K562 (cell line): ENCODE measurements around the gene NRP1. TPM values are rescaled to one million over a fixed set of nuclear protein-coding genes. Genes with fewer than 3 reads are reported as not detected.

Experiments used
- ATAC-seq: fragments of 200-7000 bp; cut with Tn5 transposase; 3 replicates; pipeline ENCODE4 v1.9.1; 2020; ENCODE audit warnings: moderate library complexity
- BruUV-seq: library from RNA; stranded (reverse); fragments of 400-500 nt; replicated peaks from 2 replicates; lab custom pipeline; 2021; lab: Mats Ljungman, UMichigan
- CTCF ChIA-PET: fragments of 300-600 bp; formaldehyde crosslinking; extraction: SDS; loops from one replicate; lab custom pipeline; 2021; ENCODE audit warnings: low intra/inter-chr PET ratio; lab: Yijun Ruan, JAX
- POLR2A ChIA-PET: fragments of 300-600, 350-650 bp; sonication (Branson Sonifier 250); formaldehyde crosslinking; extraction: SDS; loops from one replicate; lab custom pipeline; 2021; ENCODE audit warnings: antibody characterized with exemption, inconsistent platforms; lab: Yijun Ruan, JAX
- DNase-seq, 4 experiments: peaks; one replicate each; pipeline versions ENCODE4 v3.0.0 to v3.0.0-alpha.2; 2011 to 2018; ENCODE audit warnings: low spot score in 3 of 4, mixed read lengths in 3 of 4; ENCODE audit errors: extremely low read depth in 1 of 4
- FAIRE-seq: peaks from 2 replicates; lab custom pipeline; 2011; peaks lifted over from hg19 to GRCh38; lab: Jason Lieb, UNC
- H2AFZ ChIP-seq: 2 replicates; pipeline ENCODE4 v1.6.0; 2011; ENCODE audit warnings: low read depth, low read length, control low read depth, inconsistent platforms
- H3K27ac ChIP-seq: fragments of 200-600 bp; 3 replicates; pipeline ENCODE4 v1.8.0; 2011; ENCODE audit warnings: low read depth, mild to moderate bottlenecking, control low read depth, inconsistent platforms, low read length, moderate library complexity, mixed read lengths; ENCODE audit errors: extremely low read depth
- H3K27me3 ChIP-seq, 2 experiments: fragments of 300-600 bp in 1 of 2; 2 replicates in 1 of 2; 3 replicates in 1 of 2; pipeline versions ENCODE4 v1.6.0 to v1.8.0; 2011; ENCODE audit warnings: inconsistent platforms in 2 of 2, low read length in 2 of 2, mild to moderate bottlenecking in 1 of 2, mixed read lengths in 1 of 2, moderate library complexity in 1 of 2; ENCODE audit not compliant: control insufficient read depth in 2 of 2, insufficient read depth in 2 of 2
- H3K36me3 ChIP-seq: fragments of 300-600 bp; 3 replicates; pipeline ENCODE4 v1.8.0; 2011; ENCODE audit warnings: mild to moderate bottlenecking, low read length, inconsistent platforms; ENCODE audit not compliant: control insufficient read depth, insufficient read depth
- H3K4me1 ChIP-seq, 2 experiments: fragments of 200-600 bp in 1 of 2; replicated peaks in 1 of 2; 2 replicates in 1 of 2; 3 replicates in 1 of 2; pipeline versions ENCODE4 v1.5.1 to v1.8.0; 2011; ENCODE audit warnings: inconsistent platforms in 2 of 2, low read length in 2 of 2, mild to moderate bottlenecking in 1 of 2, mixed read lengths in 1 of 2, moderate library complexity in 1 of 2; ENCODE audit not compliant: control insufficient read depth in 2 of 2, insufficient read depth in 2 of 2
- H3K4me2 ChIP-seq: 2 replicates; pipeline ENCODE4 v1.6.1; 2011; ENCODE audit warnings: low read length, control low read depth, inconsistent platforms, mixed read lengths; ENCODE audit not compliant: insufficient read depth
- H3K4me3 ChIP-seq: fragments of 200-600 bp; sonication (generic), shearing (Covaris generic); 2 replicates; pipeline ENCODE4 v1.5.1; 2016; ENCODE audit warnings: control low read depth, inconsistent platforms
- H3K79me2 ChIP-seq: fragments of 200-600 bp; 3 replicates; pipeline ENCODE4 v1.8.0; 2011; ENCODE audit warnings: low read length, inconsistent platforms; ENCODE audit not compliant: control insufficient read depth, insufficient read depth
- H3K9ac ChIP-seq, 2 experiments: 2 replicates each; pipeline versions ENCODE4 v1.6.0 to v1.6.1; 2011; ENCODE audit warnings: low read depth in 2 of 2, low read length in 2 of 2, control low read depth in 1 of 2, inconsistent platforms in 1 of 2, mild to moderate bottlenecking in 1 of 2, mixed read lengths in 1 of 2; ENCODE audit not compliant: insufficient read depth in 1 of 2
- H3K9me1 ChIP-seq: one replicate; pipeline ENCODE4 v1.6.0; 2011; ENCODE audit warnings: inconsistent platforms, mild to moderate bottlenecking, low read length, moderate library complexity; ENCODE audit not compliant: control insufficient read depth, insufficient read depth
- H3K9me3 ChIP-seq: replicated peaks from 2 replicates; pipeline ENCODE4 v1.5.1; 2011; ENCODE audit warnings: low read depth, low read length, inconsistent platforms; ENCODE audit not compliant: control insufficient read depth, insufficient read depth
- H4K20me1 ChIP-seq: replicated peaks from 2 replicates; pipeline ENCODE4 v1.6.1; 2011; ENCODE audit warnings: low read length, inconsistent platforms, mixed read lengths; ENCODE audit not compliant: control insufficient read depth, insufficient read depth
- ATF4 ChIP-seq: fragments of 450-650 bp; formaldehyde crosslinking; IDR thresholded peaks from 2 replicates; pipeline ENCODE4 v1.4.0; 2022; ENCODE audit warnings: mild to moderate bottlenecking, moderate library complexity
- C11orf30 ChIP-seq: fragments of 450-650 bp; IDR thresholded peaks from 2 replicates; pipeline ENCODE4 v1.6.1; 2016; ENCODE audit warnings: low read depth, mild to moderate bottlenecking
- CBX1 ChIP-seq: sonication (generic); IDR thresholded peaks from 2 replicates; pipeline ENCODE4 v1.6.1; 2016; ENCODE audit warnings: antibody characterized with exemption, low read depth, mild to moderate bottlenecking
- CHD4 ChIP-seq: fragments of 200-600 bp; sonication (generic); IDR thresholded peaks from 3 replicates; pipeline ENCODE4 v1.6.1; 2012; ENCODE audit warnings: low read depth, mild to moderate bottlenecking, mixed read lengths, low read length, inconsistent platforms; ENCODE audit not compliant: insufficient read depth, insufficient replicate concordance, poor library complexity, severe bottlenecking
- E2F1 ChIP-seq: sonication (generic); formaldehyde crosslinking; IDR thresholded peaks from 2 replicates; pipeline ENCODE4 v1.8.1; 2023; ENCODE audit warnings: mild to moderate bottlenecking, missing genetic modification reagents, moderate library complexity
- KDM5B ChIP-seq: fragments of 200-600 bp; sonication (generic); IDR thresholded peaks from 2 replicates; pipeline ENCODE4 v1.6.1; 2012; ENCODE audit warnings: low read depth, mild to moderate bottlenecking, moderate library complexity, low read length, control low read depth, inconsistent platforms; ENCODE audit not compliant: insufficient replicate concordance
- MLX ChIP-seq, 2 experiments: fragments of 450-650 bp in 1 of 2; sonication (generic) in 1 of 2; formaldehyde crosslinking; conservative IDR thresholded peaks; 2 replicates each; pipeline versions ENCODE4 v1.4.0 to v1.8.1; 2020 to 2022; ENCODE audit warnings: mild to moderate bottlenecking in 1 of 2, missing genetic modification reagents in 1 of 2
- RB1 ChIP-seq: fragments of 450-650 bp; IDR thresholded peaks from 2 replicates; pipeline ENCODE4 v1.6.1; 2017; ENCODE audit warnings: low read depth, mild to moderate bottlenecking
- TCF15 ChIP-seq: fragments of 250-450 bp; sonication (Bioruptor Pico); IDR thresholded peaks from 2 replicates; pipeline ENCODE4 v1.8.0; 2022; ENCODE audit warnings: moderate library complexity, mild to moderate bottlenecking, inconsistent platforms
- WGBS: fragments of 100-300 bp; shearing (Covaris generic); methylation state at CpG from one replicate; pipeline ENCODE4 v1.1.6; 2016; ENCODE audit warnings: low coverage, mixed read lengths; ENCODE audit not compliant: insufficient coverage; ENCODE audit errors: missing lambda C conversion rate; 5-methylcytosine and 5-hydroxymethylcytosine counted together
- in situ Hi-C: fragments of 300-500 bp; cut with MboI; formaldehyde crosslinking; loops from 4 replicates; pipeline ENCODE4 v1.15.0; 2018; ENCODE audit warnings: inconsistent platforms, mixed read lengths
- intact Hi-C: fragments of 100-400 bp; cut with micrococcal nuclease; formaldehyde crosslinking; loops from 2 replicates; pipeline ENCODE4 v1.14.2; 2022
- polyA plus RNA-seq, 8 experiments: library from polyadenylated mRNA; depleted of rRNA in 4 of 8; stranded (reverse) in 5 of 8; unstranded in 3 of 8; fragments of >200 nt; fragmentation: Nextera tagmentation in 2 of 8; fragmentation: Illumina TruSeq in 1 of 8; extraction: Ambion mirVana in 2 of 8; extraction: Trizol in 1 of 8; gene quantifications; 2 replicates each; pipeline versions ENCODE4 v1.2.1 to v1.2.3, GENCODE V29; 2011 to 2014; ENCODE audit warnings: inconsistent platforms in 1 of 8, missing spikeins in 1 of 8
- total RNA-seq, 7 experiments: library from RNA; depleted of rRNA in 6 of 7; stranded (reverse); fragments of >200 nt in 6 of 7; fragmentation: Illumina TruSeq in 2 of 7; extraction: Trizol in 2 of 7; gene quantifications; 2 replicates each; pipeline versions ENCODE4 v1.2.1 to v1.2.3, GENCODE V29; 2011 to 2021; ENCODE audit warnings: low replicate concordance in 1 of 7

The NRP1 gene
- total and polyA plus RNA-seq, 9 of the 15 experiments (the other 6 are each of a cell fraction or from before 2014, with no cell fraction given), result 0.01 to 0.38 (median 0.04) TPM; not detected in 5

GRCh38 chr10:33349268-33349667, 14.8 kb upstream of the NRP1 start (continued):
- TF ChIP-seq KDM5B, result no peak

GRCh38 chr10:33347211-33347610, 12.7 kb upstream of the NRP1 start:
- WGBS, result 3% methylated on average over 2 of the region's 2 CpGs
- no peak for TF ChIP-seq MLX (CRISPR knock-in tag; conservative IDR thresholded peaks at IDR 0.05)
- ATAC-seq (no peak), DNase-seq (no peak), FAIRE-seq (no peak)
- H3K4me1 ChIP-seq, result no peaks in the 10 kb centered on the region
- in situ Hi-C loops (loop anchor here (25.0 kb wide), 1 partner anchor 1165 kb away; no protein-coding TSS in a partner anchor), intact Hi-C loops (no loop called here)
- H3K9me1 ChIP-seq, result no peaks in the 10 kb centered on the region
- no peaks in the 10 kb centered on the region for H3K36me3 ChIP-seq
- no TSS peak for BruUV-seq
- no peak overlapping the region for H3K4me2 ChIP-seq
- no peak overlapping the region for H3K27ac ChIP-seq
- H3K9ac ChIP-seq, result no peak overlapping the region
- H3K4me3 ChIP-seq, result no peak overlapping the region
- no peaks in the 10 kb centered on the region for H3K9me3 ChIP-seq
- no peak overlapping the region for H2AFZ ChIP-seq
- H4K20me1 ChIP-seq, result no peaks in the 10 kb centered on the region
- H3K79me2 ChIP-seq, result no peaks in the 10 kb centered on the region
- H3K27me3 ChIP-seq, result no peaks in the 10 kb centered on the region
- ChIA-PET POLR2A (no interaction called here), CTCF (no interaction called here)

- Histone ChIP-seq H2AFZ (no peak overlapping the region), H3K9ac (no peak overlapping the region), H4K20me1 (no peaks in the 10 kb centered on the region), H3K36me3 (no peaks in the 10 kb centered on the region), H3K9me3 (no peaks in the 10 kb centered on the region), H3K27ac (no peak overlapping the region), H3K4me3 (no peak overlapping the region), H3K4me1 (no peaks in the 10 kb centered on the region), H3K79me2 (no peaks in the 10 kb centered on the region), H3K9me1 (no peaks in the 10 kb centered on the region), H3K27me3 (no peaks in the 10 kb centered on the region), H3K4me2 (no peak overlapping the region)
- 0% methylated on average over 5 of the region's 5 CpGs for WGBS
- FAIRE-seq, result no peak
- CTCF ChIA-PET, result no interaction called here
- BruUV-seq, result no TSS peak
- in situ Hi-C loops, result loop anchor here (25.0 kb wide), 1 partner anchor 1167 kb away; no protein-coding TSS in a partner anchor
- DNase-seq, result no peak
- POLR2A ChIA-PET, result no interaction called here
- intact Hi-C loops, result no loop called here
- ATAC-seq, result no peak
- no peak for TF ChIP-seq ATF4 (CRISPR knock-in tag)
- TF ChIP-seq C11orf30, result no peak
- TF ChIP-seq CHD4, result no peak
- no peak for TF ChIP-seq E2F1 (CRISPR knock-in tag)
- TF ChIP-seq CBX1, result no peak
- no peak for TF ChIP-seq TCF15 (CRISPR knock-in tag)
- TF ChIP-seq RB1, result no peak
These were observed 10.8 kb upstream of the NRP1 start for GRCh38 chr10:33345236-33345635.
